MCF 10A (cell line): ENCODE measurements around the gene FTCD. TPM values are rescaled to one million over a fixed set of nuclear protein-coding genes. Genes with fewer than 3 reads are reported as not detected.

Experiments
- BruUV-seq: library from RNA; stranded (reverse); fragments of 400-500 nt; replicated peaks from 2 replicates; lab custom pipeline; 2021; lab: Mats Ljungman, UMichigan
- CTCF ChIA-PET: fragments of 300-600 bp; sonication (Branson Sonifier 250); formaldehyde crosslinking; extraction: SDS; loops from one replicate; lab custom pipeline; 2021; ENCODE audit warnings: antibody characterized with exemption, inconsistent platforms; lab: Yijun Ruan, JAX
- POLR2A ChIA-PET: fragments of 300-600, 350-650 bp; sonication (Branson Sonifier 250); formaldehyde crosslinking; extraction: SDS; loops from one replicate; lab custom pipeline; 2020; ENCODE audit warnings: antibody characterized with exemption, inconsistent platforms; lab: Yijun Ruan, JAX
- DNase-seq: peaks from one replicate; pipeline ENCODE4 v3.0.0-alpha.2; 2018; ENCODE audit not compliant: unreplicated experiment
- H3K27ac Mint-ChIP-seq: one replicate; pipeline ENCODE4 v1.8.0; 2022; ENCODE audit warnings: mild to moderate bottlenecking, low read depth, mixed read lengths; ENCODE audit not compliant: unreplicated experiment
- H3K27me3 Mint-ChIP-seq: one replicate; pipeline ENCODE4 v1.8.0; 2022; ENCODE audit warnings: mixed read lengths; ENCODE audit not compliant: insufficient read depth, unreplicated experiment
- H3K36me3 Mint-ChIP-seq: one replicate; pipeline ENCODE4 v1.8.0; 2022; ENCODE audit warnings: mild to moderate bottlenecking, moderate library complexity, mixed read lengths; ENCODE audit not compliant: insufficient read depth, unreplicated experiment
- H3K4me1 Mint-ChIP-seq: one replicate; pipeline ENCODE4 v1.8.0; 2022; ENCODE audit warnings: mixed read lengths; ENCODE audit not compliant: insufficient read depth, unreplicated experiment
- H3K4me3 Mint-ChIP-seq: one replicate; pipeline ENCODE4 v1.8.0; 2022; ENCODE audit warnings: mild to moderate bottlenecking, moderate library complexity, mixed read lengths; ENCODE audit not compliant: unreplicated experiment
- H3K9me3 Mint-ChIP-seq: one replicate; pipeline ENCODE4 v1.8.0; 2022; ENCODE audit warnings: mixed read lengths; ENCODE audit not compliant: unreplicated experiment
- CTCF ChIP-seq: fragments of 200-600 bp; IDR thresholded peaks from one replicate; pipeline ENCODE4 v1.8.0; 2022; ENCODE audit warnings: antibody characterized with exemption, mild to moderate bottlenecking; ENCODE audit not compliant: unreplicated experiment
- intact Hi-C: fragments of 100-400 bp; cut with micrococcal nuclease; formaldehyde crosslinking; loops from 2 replicates; pipeline ENCODE4 v1.14.1; 2022
- total RNA-seq: library from RNA; stranded (reverse); gene quantifications from 2 replicates; pipeline ENCODE4 v1.2.3, GENCODE V29; 2022

Gene FTCD
- total RNA-seq, 1 experiment from 2014 or later: not detected

DNA sequence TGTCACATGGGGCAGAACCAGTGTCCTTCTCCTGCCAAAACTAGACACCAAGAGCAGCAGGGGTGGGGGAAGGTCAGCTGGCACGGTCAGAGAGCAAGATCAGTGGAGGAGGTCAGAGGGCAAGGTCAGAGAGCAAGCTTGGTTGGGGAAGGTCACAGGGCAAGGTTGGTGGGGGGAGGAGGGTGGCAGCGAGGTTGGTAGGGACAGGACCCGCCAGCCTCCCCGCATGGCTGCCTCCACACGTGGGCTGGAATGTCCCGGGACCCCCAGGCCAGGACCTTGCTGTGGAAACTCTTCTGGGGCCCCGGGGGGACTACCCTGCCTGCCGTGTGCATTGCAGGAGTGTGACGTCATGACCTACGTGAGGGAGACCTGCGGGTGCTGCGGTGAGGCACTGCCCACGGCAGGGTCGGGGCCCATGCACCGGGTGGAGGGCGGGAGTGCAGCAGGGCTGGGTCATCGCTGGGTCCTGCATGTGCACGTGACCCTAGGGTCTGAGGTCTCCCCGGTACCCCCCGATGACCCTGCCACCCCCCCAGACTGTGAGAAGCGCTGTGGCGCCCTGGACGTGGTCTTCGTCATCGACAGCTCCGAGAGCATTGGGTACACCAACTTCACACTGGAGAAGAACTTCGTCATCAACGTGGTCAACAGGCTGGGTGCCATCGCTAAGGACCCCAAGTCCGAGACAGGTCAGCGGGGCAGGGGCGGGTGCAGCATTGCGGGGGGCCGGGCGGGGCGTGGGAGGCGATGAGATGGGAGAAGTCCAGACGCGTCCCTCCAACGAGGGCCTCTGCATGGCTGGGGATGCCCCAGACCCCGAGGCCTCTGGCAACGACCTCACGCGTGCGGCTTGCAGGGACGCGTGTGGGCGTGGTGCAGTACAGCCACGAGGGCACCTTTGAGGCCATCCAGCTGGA, 30.2 kb downstream of the FTCD start:
- no peak for TF ChIP-seq CTCF
- Mint-ChIP-seq H3K36me3 (no peaks in the 10 kb centered on the region), H3K4me3 (no peak overlapping the region), H3K4me1 (peaks cover 6% of the 10 kb centered on the region), H3K27me3 (no peaks in the 10 kb centered on the region), H3K9me3 (no peaks in the 10 kb centered on the region), H3K27ac (no peak overlapping the region)
- BruUV-seq: no TSS peak
- ChIA-PET CTCF (interaction anchor here (0.6 kb wide), 2 partner anchors 35 to 530 kb away, joined by 4 to 5 read pairs; no protein-coding TSS in a partner anchor), POLR2A (no interaction called here)
- intact Hi-C loops: no loop called here
- DNase-seq: no peak

DNA sequence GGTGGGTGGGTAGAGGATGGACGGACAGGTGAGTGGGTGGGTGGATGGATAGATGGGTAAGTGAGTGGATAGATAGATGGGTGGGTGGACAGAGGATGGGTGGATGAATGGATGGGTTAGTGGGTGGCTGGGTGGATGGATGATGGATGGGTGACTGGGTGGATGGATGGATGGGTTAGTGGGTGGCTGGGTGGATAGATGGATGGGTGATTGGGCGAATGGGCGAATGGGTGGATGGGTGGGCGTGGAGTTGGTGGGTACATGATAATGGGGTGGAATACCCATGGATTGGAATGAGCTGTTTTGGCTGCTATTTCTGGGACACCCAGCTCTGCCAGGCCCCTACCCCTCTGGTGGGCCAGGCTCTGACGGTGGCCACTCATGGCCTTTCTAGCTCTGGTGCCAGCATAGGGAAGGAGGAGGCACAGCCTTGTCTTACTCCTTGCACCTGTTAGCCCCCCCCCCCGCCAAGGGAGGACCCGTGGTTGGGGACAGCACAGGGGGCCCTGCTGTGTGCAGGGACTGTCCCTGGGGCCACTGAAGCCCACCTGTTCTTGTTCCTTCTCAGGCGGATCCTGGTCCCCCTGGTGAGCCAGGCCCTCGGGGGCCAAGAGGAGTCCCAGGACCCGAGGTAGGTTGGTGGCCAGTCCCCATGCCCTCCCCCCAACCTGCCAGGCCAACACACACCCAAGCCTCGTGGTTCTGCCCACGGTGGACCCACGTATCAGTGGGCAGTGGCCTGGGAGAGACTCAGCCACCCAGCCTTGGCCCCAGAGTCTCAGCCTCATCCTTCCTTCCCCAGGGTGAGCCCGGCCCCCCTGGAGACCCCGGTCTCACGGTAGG, 31.1 kb downstream of the FTCD start:
- intact Hi-C loops: no loop called here
- H3K4me1 Mint-ChIP-seq: peaks cover 6% of the 10 kb centered on the region
- no peak for TF ChIP-seq CTCF
- no peaks in the 10 kb centered on the region for H3K36me3 Mint-ChIP-seq
- CTCF ChIA-PET: no interaction called here
- H3K27ac Mint-ChIP-seq: no peak overlapping the region
- no TSS peak for BruUV-seq
- no peaks in the 10 kb centered on the region for H3K27me3 Mint-ChIP-seq
- POLR2A ChIA-PET: no interaction called here
- no peak for DNase-seq
- no peak overlapping the region for H3K4me3 Mint-ChIP-seq
- no peaks in the 10 kb centered on the region for H3K9me3 Mint-ChIP-seq

GRCh38 chr21:46122758-46123683, 32.4 kb downstream of the FTCD start:
- POLR2A ChIA-PET: interaction anchor here (0.6 kb wide), 1 partner anchor 19 kb away, joined by 4 read pairs; no protein-coding TSS in a partner anchor
- Mint-ChIP-seq H3K27ac (no peak overlapping the region), H3K4me3 (no peak overlapping the region), H3K9me3 (no peaks in the 10 kb centered on the region), H3K4me1 (peaks cover 6% of the 10 kb centered on the region), H3K27me3 (no peaks in the 10 kb centered on the region), H3K36me3 (no peaks in the 10 kb centered on the region)
- TF ChIP-seq CTCF: no peak
- no TSS peak for BruUV-seq
- intact Hi-C loops: no loop called here
- DNase-seq: no peak
- CTCF ChIA-PET: interaction anchor here (2.8 kb wide), 1 partner anchor 20 kb away, joined by 7 read pairs; no protein-coding TSS in a partner anchor
